Stimulated activated CD4-positive, alpha-beta T cell treated with anti-CD3 and anti-CD28 coated beads, Interleukin-1b, Interleukin-23, amount 100 ng/mL, for 48 hours (primary cell): Measurements from ENCODE around the gene ADAMTS10.
A peak's percentile ranks its signal among the peaks of the same experiment; 100 is the strongest.
"Not testable (repeated sequence)": the region's sequence is repeated elsewhere in the genome, so short reads cannot be mapped to it uniquely, and the experiment has no call there.

Experiments
- DNase-seq: peaks from one replicate; pipeline ENCODE4 v3.0.0-alpha.2; 2020

ADAMTS10 gene

DNA sequence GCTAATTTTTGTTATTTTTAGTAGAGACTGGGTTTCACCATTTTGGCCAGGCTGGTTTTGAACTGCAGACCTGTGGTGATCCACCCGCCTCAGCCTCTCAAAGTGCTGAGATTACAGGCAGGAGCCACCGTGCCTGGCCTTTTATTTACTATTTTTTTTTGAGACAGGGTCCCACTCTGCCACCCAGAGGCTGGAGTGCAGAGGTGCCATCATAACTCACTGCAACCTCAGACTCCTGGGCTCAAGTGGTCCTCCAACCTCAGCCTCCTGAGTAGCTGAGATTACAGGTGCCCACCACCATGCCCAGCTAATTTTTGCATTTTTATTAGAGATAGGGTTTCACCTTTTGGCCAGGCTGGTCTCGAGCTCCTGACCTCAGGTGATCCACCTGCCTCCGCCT lies 12.4 kb upstream of the ADAMTS10 start:
- not testable (repeated sequence) for DNase-seq

DNA sequence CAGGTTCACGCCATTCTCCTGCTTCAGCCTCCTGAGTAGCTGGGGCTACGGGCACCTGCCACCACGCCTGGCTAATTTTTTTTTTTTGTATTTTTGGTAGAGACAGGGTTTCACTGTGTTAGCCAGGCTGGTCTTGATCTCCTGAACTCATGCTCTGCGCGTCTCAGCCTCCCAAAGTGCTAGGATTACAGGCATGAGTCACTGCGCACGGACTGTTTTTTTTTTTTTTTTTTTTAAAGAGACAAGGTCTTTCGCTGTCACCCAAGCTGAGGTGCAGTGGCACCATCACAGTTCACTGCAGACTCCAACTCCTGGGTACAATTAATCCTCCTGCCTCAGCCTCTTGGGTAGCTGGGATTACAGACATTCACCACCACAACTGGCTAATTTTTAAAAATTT lies 8.2 kb upstream of the ADAMTS10 start:
- no peak for DNase-seq

GRCh38 chr19:8617984-8618383 lies 7.5 kb upstream of the ADAMTS10 start:
- DNase-seq: no peak

- DNase-seq: not testable (repeated sequence)
Measured at GRCh38 chr19:8617325-8617724, 6.8 kb upstream of the ADAMTS10 start.

GRCh38 chr19:8616861-8617260 lies 6.3 kb upstream of the ADAMTS10 start:
- no peak for DNase-seq

GRCh38 chr19:8615813-8616596 lies 5.5 kb upstream of the ADAMTS10 start:
- DNase-seq: peak; percentile 62

DNA sequence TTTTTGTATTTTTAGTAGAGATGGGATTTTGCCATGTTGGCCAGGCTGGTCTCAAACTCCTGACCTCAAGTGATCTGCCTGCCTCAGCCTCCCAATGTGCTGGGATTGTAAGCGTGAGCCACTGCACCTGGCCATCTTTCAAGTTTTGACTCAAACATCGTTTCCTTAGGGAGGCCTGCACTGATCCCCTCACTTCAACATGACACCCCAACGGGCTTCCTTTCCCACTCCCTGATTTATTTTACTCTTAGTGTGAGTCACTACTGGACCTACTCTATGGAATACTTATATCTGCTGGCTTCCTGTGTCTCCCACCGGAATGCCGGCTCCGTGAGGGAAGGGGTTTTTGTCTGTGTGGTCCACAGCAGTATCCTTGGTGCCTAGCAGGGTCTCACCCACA lies 4.5 kb upstream of the ADAMTS10 start:
- no peak for DNase-seq

- DNase-seq: no peak
Measured at GRCh38 chr19:8614455-8614854, 3.9 kb upstream of the ADAMTS10 start.

- DNase-seq: no peak
Measured at GRCh38 chr19:8612807-8613171, 2.3 kb upstream of the ADAMTS10 start.

GRCh38 chr19:8611877-8612806 lies 1.6 kb upstream of the ADAMTS10 start:
- no peak for DNase-seq

DNA sequence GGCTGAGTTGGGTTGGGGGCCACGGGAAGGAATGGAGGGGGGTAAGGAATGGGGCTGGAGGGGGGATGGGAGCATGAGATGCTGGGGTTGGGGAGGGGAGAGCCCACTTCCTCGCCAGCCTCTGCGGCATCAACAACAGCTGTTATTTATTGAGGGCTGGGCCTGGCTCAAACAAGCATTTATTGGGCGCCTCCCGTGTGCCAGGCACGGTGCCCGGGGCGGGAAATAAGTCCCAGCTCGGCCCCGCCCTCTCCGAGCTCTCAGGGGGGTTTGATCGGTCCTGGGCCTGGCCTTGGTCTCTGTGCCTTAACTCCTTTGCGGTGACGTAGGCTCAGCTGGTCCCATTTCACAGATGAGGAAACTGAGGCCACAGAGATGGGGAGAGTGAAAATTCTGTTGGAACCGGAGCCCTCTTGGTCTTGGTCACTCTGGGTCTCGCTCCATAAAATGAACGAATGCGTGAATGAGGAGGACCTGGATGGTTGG lies 919 bp upstream of the ADAMTS10 start:
- DNase-seq: no peak

- DNase-seq: no peak
Measured at GRCh38 chr19:8610936-8611300, 403 bp upstream of the ADAMTS10 start.

DNA sequence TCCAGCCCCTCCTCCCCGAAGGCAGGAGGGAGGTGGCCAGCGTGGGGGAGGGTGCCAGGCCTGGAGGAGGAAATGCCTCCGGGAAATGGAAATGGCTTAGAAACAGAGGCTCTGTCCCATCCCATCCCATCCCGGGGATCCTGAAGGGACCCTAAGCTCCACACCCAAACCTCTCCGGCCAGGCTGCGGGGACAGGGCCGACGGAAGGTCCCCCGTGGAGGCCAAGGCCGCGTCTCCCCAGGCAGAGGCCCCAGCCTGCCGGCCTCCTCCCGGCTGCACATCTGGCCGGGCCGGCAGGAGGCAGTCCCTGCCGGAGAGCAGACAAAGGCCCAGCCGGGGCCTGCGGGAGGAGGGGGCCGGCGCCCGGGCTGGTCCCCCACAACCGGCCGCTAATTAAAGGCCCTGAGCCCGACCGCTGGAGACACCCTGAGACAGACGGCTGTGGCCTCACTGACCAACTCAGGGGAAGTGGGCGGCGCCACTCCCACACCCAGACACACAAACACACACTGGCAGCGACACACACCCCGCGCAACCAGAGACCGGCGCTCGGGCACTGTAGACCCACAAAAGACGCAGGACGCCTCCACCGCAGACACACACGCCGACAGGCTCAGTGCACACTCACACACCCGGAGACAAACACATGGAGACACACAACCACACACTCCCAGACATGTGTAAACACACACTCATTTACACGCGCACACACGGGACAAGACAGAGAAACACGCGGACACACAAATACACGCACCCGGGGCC lies 1.1 kb downstream of the ADAMTS10 start:
- DNase-seq: no peak

GRCh38 chr19:8608941-8609278 lies 1.6 kb downstream of the ADAMTS10 start:
- no peak for DNase-seq

DNA sequence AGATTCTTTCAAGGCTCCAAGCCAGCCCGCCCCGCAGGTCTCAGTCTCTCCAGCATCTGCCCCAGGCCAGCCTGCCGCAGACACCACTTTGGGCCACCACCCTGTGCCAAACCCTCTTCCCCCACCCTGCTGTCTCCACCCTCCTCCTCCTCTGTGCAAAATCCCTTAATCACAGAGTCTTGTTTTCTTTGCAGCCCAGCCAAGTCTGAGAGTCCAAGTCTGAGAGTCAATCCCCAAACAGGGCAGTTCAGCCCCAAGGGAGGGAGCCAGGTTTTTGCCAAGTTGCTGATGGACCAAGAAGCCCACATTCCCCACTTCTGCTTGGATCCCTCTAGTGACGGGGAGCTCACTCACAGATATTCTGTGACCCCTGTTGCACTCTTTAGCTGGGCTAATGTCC lies 3.1 kb downstream of the ADAMTS10 start:
- DNase-seq: no peak

DNA sequence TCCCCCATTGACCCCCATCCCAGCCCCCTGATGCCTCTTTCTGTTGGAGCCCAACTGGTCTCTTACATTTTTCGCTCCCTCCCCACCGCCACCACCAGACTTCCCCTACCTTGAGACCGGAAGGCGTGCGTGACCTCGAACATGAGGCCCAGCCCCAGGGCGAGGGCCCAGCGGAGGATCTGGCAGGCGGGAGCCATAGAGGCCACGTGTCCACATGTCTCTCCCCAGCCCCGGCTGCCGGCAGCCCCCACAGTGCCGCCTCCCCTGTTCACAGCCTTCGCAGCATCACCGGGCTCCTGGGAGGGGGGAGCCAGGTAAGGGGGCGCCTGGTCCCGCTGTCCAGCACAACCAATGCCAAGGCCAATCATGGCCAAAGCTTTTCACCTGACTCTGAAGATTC lies 5.0 kb downstream of the ADAMTS10 start:
- DNase-seq: no peak

GRCh38 chr19:8601796-8602195 lies 8.7 kb downstream of the ADAMTS10 start:
- DNase-seq: no peak

GRCh38 chr19:8600816-8601215 lies 9.7 kb downstream of the ADAMTS10 start:
- DNase-seq: no peak

- no peak for DNase-seq
Measured at GRCh38 chr19:8600064-8600463, 10.5 kb downstream of the ADAMTS10 start.

DNA sequence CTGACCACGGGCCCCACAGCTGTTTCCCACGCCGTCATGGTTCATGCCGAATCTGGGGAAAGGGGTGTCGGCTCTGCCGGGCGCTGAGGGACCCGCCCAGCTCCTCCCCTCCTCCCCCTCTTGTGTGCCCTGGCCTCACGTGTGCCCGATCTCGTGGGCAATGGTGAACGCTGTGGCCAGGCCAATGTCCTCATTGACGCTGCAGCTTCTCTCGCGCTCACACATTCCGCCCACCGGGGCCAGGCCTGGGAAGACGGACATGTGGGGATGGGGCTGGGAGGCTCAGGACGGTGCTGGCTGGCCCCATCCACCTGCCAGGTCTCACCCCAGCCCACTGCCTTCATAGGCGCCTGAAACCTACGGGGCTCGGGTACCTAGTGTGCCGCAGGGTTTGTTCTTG lies 14.3 kb downstream of the ADAMTS10 start:
- no peak for DNase-seq

DNA sequence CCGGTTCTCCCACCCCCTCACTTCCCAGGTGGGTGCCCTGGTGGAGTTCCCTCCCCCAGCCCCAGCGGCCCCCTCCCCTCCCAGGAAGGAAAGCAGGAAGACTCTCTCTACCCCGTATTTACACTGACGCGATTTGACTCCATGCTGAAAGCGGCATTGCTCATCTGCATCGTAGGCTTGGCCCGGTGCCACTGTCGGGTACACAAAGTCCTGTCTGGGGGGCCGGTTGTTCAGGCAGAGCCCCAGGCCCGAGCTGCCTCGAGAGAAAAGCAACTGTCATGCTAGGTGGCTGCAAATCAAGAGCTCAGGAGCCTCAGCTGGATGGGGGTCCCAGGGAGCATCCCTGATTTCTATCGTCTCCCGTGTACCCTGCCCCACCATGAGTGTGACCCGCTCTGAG lies 14.9 kb downstream of the ADAMTS10 start:
- no peak for DNase-seq

GRCh38 chr19:8593931-8594330 lies 16.6 kb downstream of the ADAMTS10 start:
- no peak for DNase-seq

- peak; percentile 98 for DNase-seq
Measured at GRCh38 chr19:8592231-8593009, 18.1 kb downstream of the ADAMTS10 start.
